ENCODE data around the gene ERBIN. TPM values are rescaled to one million over a fixed set of nuclear protein-coding genes. Genes with fewer than 3 reads are reported as not detected.

ERBIN gene
- total and polyA plus RNA-seq, 7 donors: 31.9 to 101 (median 64.9) TPM

DNA sequence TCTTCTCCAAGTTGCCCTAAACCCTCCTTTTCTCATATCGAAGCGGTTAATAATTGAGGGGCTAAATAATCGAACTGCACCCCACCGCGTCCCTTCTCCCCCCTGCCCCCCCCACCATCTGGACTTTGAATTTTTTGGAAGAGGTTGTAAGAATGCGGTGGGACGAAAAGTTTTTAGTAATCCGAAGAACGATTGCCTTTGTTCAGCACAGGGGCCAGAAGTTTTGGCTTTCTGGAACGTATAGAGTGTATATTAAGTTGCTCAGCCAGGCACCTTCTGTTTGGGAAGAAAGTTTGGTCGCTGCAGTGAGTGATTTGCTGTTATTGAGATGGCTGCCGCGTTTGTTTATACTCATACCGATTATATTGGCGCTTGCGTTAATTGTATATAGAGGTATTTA is 518 bp downstream of the ERBIN start:
- H3K27ac ChIP-seq: peak overlapping the region; percentile 91 to 100 (median 98)
- H3K4me1 ChIP-seq: peaks cover 0 to 35% (median 29%) of the 10 kb centered on the region in 4 donors
- no peaks in the 10 kb centered on the region for H3K9me3 ChIP-seq
- no peak for TF ChIP-seq EP300 (IDR thresholded peaks at IDR 0.05)
- no peak for TF ChIP-seq POLR2A (IDR thresholded peaks at IDR 0.05)
- no peak for TF ChIP-seq POLR2AphosphoS5 (IDR thresholded peaks at IDR 0.05)
- TF ChIP-seq, protein P1, sequence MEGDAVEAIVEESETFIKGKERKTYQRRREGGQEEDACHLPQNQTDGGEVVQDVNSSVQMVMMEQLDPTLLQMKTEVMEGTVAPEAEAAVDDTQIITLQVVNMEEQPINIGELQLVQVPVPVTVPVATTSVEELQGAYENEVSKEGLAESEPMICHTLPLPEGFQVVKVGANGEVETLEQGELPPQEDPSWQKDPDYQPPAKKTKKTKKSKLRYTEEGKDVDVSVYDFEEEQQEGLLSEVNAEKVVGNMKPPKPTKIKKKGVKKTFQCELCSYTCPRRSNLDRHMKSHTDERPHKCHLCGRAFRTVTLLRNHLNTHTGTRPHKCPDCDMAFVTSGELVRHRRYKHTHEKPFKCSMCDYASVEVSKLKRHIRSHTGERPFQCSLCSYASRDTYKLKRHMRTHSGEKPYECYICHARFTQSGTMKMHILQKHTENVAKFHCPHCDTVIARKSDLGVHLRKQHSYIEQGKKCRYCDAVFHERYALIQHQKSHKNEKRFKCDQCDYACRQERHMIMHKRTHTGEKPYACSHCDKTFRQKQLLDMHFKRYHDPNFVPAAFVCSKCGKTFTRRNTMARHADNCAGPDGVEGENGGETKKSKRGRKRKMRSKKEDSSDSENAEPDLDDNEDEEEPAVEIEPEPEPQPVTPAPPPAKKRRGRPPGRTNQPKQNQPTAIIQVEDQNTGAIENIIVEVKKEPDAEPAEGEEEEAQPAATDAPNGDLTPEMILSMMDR (IDR thresholded peaks at IDR 0.05): no peak
- H3K27me3 ChIP-seq: no peaks in the 10 kb centered on the region
- 0 to 1% methylated on average over 16 of the region's 16 CpGs for WGBS, 2 donors
- DNase-seq: no peak
- H3K4me3 ChIP-seq: peak overlapping the region; percentile 68 to 92 (median 82)
- no peaks in the 10 kb centered on the region for H3K36me3 ChIP-seq
- intact Hi-C loops (cut with DNase I): loop anchor here (5.0 to 10.0 kb wide), 4 partner anchors 88 to 302 kb away; partner anchors contain the start of genes NLN, SGTB, SHLD3 and TRAPPC13

DNA sequence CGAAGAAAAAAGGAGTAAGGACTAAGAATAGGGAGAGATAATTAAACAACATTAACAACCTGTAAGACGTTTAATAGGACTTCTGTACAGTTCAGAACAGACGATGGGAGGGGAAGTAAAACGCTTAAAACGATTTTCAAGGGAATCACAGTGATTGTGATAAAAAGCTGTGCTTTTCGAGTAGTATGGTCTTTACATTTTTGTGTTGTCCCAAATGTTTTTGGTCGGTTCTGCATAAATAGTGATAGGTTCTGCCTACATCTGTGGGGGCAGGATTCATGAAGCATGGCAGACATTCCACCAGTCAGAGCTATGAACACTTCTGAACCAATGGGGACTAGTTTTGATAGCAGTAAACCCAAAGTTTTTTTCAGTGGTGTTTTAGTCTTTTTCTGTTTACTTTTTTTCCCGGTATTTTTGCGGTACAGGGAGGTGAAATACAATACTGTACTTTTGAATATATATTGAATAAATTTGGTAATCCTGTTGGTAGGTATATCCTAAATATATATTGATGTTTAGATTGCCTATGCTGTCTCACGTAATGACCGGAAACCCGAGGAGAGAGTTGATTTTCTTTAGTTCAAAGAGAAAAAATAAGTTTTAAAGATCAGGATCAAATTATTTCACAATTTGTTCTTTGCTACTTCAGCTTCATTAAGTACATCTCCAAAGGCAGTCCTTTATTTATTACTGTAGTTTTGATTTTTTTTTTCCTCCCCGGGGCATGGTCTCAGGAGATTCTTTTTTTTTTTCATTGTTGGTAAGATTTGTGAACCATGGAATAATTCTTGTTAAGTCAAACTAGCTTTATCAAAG is 1.3 kb downstream of the ERBIN start:
- peak overlapping the region; percentile 91 to 100 (median 98) for H3K27ac ChIP-seq
- intact Hi-C loops (cut with DNase I): loop anchor here (5.0 to 10.0 kb wide), 4 partner anchors 87 to 303 kb away; partner anchors contain the start of genes NLN, SGTB, SHLD3 and TRAPPC13
- no peaks in the 10 kb centered on the region for H3K9me3 ChIP-seq
- peaks cover 0 to 35% (median 29%) of the 10 kb centered on the region in 4 donors for H3K4me1 ChIP-seq
- peak in 1 of 4 donors; percentile 41 for TF ChIP-seq POLR2AphosphoS5 (IDR thresholded peaks at IDR 0.05)
- no peak for TF ChIP-seq EP300 (IDR thresholded peaks at IDR 0.05)
- H3K4me3 ChIP-seq: peak overlapping the region; percentile 68 to 92 (median 82)
- no peaks in the 10 kb centered on the region for H3K36me3 ChIP-seq
- H3K27me3 ChIP-seq: no peaks in the 10 kb centered on the region
- DNase-seq: no peak
- 0% methylated on average over 13 of the region's 13 CpGs for WGBS, 2 donors

DNA sequence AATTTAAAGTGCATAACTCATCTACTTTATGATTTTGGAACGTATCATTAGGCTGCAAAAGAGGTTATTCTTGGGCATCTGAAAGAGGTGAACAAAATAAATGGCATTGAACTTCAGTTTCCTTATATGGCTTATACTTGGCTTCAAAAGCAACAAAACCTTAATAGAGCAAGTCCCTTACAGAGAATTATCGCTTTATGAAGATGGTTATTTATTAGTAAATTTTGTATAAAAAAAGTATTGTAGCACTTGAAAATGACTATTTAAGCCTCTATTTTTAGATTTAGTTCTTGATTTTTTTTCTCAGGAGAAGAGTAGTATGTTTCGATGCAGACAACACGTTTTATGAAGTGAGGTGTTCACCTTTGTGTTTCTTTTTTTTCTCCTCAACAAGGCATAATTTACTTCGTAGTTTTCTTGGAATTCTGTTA is 2.0 kb downstream of the ERBIN start:
- TF ChIP-seq POLR2A (IDR thresholded peaks at IDR 0.05) (no peak), POLR2AphosphoS5 (IDR thresholded peaks at IDR 0.05) (no peak), EP300 (IDR thresholded peaks at IDR 0.05) (no peak)
- TF ChIP-seq, protein P1 (IDR thresholded peaks at IDR 0.05): no peak
- 20 to 29% methylated on average over 5 of the region's 5 CpGs for WGBS, 2 donors
- no peaks in the 10 kb centered on the region for H3K27me3 ChIP-seq
- intact Hi-C loops (cut with DNase I): loop anchor here (5.0 to 10.0 kb wide), 4 partner anchors 86 to 304 kb away; partner anchors contain the start of genes NLN, SGTB, SHLD3 and TRAPPC13
- no peaks in the 10 kb centered on the region for H3K36me3 ChIP-seq
- no peak for DNase-seq
- peaks cover 0 to 38% (median 29%) of the 10 kb centered on the region in 4 donors for H3K4me1 ChIP-seq
- H3K9me3 ChIP-seq: no peaks in the 10 kb centered on the region
- H3K4me3 ChIP-seq: peak overlapping the region; percentile 68 to 92 (median 82)
- H3K27ac ChIP-seq: peak overlapping the region in 3 of 4 donors; percentile 91 to 99 (median 98)

DNA sequence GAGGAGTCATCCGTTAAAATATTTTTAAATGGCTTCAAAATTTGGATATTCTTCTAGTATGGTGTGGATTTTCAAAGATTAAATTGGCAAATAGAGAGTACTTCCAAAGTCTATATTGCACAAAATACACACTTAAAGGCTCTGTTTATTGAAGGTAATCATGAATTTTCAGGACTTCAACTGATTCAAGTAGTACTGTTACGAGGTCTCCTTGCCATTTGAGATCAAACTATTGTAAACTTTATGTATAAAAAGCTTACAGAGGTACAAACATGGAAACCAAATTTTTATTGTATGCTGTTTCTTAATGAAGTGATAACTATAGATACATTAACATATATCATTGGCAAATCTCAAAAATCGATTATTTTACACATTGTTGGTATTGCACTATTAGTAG is 2.5 kb downstream of the ERBIN start:
- DNase-seq: no peak
- intact Hi-C loops (cut with DNase I): loop anchor here (5.0 to 10.0 kb wide), 4 partner anchors 86 to 304 kb away; partner anchors contain the start of genes NLN, SGTB, SHLD3 and TRAPPC13
- TF ChIP-seq, protein P1 (IDR thresholded peaks at IDR 0.05): no peak
- H3K27ac ChIP-seq: peak overlapping the region in 2 of 4 donors; percentile 98 to 99
- peaks cover 0 to 42% (median 30%) of the 10 kb centered on the region in 4 donors for H3K4me1 ChIP-seq
- H3K4me3 ChIP-seq: peak overlapping the region in 3 of 4 donors; percentile 79 to 92 (median 86)
- H3K36me3 ChIP-seq: no peaks in the 10 kb centered on the region
- H3K27me3 ChIP-seq: no peaks in the 10 kb centered on the region
- no peaks in the 10 kb centered on the region for H3K9me3 ChIP-seq
- 59 to 70% methylated on average over 3 of the region's 3 CpGs for WGBS, 2 donors

DNA sequence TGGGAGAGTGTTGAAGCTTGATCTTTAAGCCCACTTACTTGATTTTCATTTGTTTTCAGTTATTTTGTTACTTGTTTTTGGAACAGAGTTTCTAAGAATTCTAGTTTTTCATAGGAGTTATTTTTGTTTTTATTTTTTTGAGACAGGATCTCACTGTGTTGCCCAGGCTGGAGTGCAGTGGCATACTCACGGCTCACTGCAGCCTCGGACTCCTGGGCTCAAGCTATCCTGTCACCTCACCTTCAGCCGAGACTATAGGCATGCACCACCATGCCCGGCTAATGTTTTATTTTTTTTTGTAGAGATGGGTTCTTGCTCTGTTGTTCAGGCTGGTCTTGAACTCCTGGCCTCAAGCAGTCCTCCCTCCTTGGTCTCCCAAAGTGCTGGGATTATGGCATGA is 6.3 kb downstream of the ERBIN start:
- intact Hi-C loops (cut with DNase I): no loop called here
- WGBS, 2 donors: 94 to 96% methylated on average over 4 of the region's 4 CpGs
- peaks cover 0 to 63% (median 51%) of the 10 kb centered on the region in 4 donors for H3K4me1 ChIP-seq
- no peak overlapping the region for H3K27ac ChIP-seq
- no peaks in the 10 kb centered on the region for H3K9me3 ChIP-seq
- no peak overlapping the region for H3K4me3 ChIP-seq
- no peak for DNase-seq
- no peaks in the 10 kb centered on the region for H3K27me3 ChIP-seq
- H3K36me3 ChIP-seq: no peaks in the 10 kb centered on the region
- TF ChIP-seq POLR2AphosphoS5 (IDR thresholded peaks at IDR 0.05) (no peak), EP300 (IDR thresholded peaks at IDR 0.05) (no peak), POLR2A (IDR thresholded peaks at IDR 0.05) (no peak)
- TF ChIP-seq, protein P1 (IDR thresholded peaks at IDR 0.05): no peak
